Stimulated activated CD8-positive, alpha-beta memory T cell treated with anti-CD3 and anti-CD28 coated beads, Interleukin-12 subunit alpha, Interleukin-12 subunit beta, amount 100 ng/mL, for 1 hour (primary cell): ENCODE measurements around the gene ZNF260.
"Not testable (repeated sequence)": the region's sequence is repeated elsewhere in the genome, so short reads cannot be mapped to it uniquely, and the experiment has no call there.

Source experiments
- DNase-seq: peaks from one replicate; pipeline ENCODE4 v3.0.0-alpha.2; 2020; ENCODE audit warnings: low read depth

The ZNF260 gene

DNA sequence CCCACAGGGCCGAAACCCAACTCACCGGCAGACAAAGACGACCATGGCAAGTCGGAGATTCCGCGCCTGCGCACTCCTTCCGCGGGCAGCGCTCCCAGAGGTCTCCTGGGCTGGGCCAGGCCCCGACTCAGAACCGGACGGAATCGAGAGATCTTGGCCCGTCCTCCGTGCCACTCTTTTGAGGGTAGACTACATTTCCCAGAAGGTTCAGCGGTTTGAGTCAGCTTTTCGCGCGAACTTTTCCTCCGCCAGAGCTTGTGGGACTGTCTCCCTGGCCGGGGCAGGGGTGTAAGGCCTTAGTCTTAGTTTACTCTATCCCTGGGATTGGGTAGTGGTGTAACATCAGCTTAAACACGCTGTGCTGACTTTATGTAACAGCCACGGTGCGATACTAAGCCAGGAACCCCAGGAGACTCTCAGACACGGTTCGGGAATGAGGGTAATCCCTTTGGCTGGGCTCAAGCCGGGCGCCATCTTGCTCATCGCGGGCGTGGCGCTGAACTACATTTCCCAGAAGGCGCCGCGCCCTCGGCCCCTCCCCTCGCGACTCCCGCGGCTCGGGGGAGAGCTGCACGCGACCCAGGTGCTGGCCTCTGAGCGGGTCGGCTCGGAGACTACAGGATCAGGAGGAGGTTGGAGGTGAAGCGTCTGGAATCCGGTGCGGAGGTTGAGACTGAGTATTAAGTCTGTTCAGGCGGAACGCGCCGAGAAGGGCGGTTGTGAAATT is at the start of gene ZNF260:
Gene ZNF260 (minus strand): TSS at position 78 of the 727 bp plus-strand sequence. CDS start 13,033 bp downstream, outside the sequence.
- DNase-seq, result peak; percentile 84

GRCh38 chr19:36577271-36577996 is 49.4 kb upstream of the ZNF260 start:
- no peak for DNase-seq

DNA sequence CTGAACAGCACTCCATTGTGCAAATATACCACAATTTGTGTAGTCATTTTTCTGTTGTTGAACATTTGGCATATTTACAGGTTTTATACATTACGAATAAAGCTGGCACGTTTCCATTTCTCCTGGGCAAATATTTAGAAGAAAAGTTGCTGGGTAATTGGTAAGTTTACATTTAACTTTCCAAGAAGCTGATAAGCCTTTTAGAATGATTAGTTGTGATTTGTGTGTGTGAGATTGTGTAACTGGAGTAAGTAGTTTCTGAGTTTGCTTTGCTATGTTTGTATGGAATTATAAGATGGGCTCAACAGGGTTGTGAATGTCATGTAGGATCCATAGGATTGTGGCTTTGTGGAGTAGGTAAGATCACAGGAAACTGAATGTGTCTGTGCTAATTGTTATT is 46.7 kb upstream of the ZNF260 start:
- DNase-seq, result no peak

DNA sequence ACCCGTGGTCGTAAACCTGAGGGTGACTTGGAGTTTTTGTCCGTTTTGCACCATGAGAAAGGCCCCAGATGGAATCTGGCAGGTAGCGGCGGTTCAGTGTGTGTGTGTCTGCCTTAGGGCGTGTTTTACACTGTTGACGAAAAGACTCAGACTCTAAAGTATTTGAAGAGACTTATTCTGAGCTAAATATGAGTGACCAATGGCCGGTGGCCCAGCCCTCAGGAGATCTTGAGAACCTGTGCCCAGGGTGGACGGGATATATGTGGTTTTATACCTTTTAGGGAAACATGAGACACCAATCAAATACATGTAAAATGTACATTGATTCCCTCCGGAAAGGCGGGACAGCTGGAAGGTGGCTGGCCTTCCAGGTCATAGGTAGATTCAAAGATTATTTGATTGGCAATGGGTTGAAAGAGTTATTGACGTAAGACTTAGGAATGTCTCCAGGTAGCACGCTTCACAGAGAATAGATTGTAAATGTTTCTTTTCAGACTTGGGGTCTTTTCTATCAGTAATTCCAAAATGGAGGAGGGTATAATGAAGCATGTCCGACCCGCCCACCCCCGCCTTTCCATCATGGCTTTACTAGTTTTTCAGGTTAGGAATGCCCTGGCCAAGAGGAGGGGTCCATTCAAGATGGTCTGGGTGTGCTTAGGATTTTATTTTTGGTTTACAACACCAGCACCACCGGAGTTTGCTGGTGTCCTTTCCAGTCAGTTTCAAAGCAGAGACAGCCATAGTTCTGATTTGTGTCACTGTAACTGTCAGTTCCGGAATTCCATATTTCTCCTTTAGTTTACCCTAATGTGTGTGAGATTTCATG is 46.0 kb upstream of the ZNF260 start:
- DNase-seq, result no peak

GRCh38 chr19:36573020-36573894 is 45.2 kb upstream of the ZNF260 start, which contains the start of gene ZNF529:
Gene ZNF529, minus strand, starts transcription at chr19:36573292. Its CDS starts 946 bp downstream, at chr19:36572346.
- DNase-seq, result peak; percentile 75

GRCh38 chr19:36572593-36573019 is 44.5 kb upstream of the ZNF260 start:
- DNase-seq, result no peak

- no peak for DNase-seq
Observed at GRCh38 chr19:36564391-36564790, 36.3 kb upstream of the ZNF260 start.

GRCh38 chr19:36547001-36547732 is 19.1 kb upstream of the ZNF260 start:
- DNase-seq, result no peak

DNA sequence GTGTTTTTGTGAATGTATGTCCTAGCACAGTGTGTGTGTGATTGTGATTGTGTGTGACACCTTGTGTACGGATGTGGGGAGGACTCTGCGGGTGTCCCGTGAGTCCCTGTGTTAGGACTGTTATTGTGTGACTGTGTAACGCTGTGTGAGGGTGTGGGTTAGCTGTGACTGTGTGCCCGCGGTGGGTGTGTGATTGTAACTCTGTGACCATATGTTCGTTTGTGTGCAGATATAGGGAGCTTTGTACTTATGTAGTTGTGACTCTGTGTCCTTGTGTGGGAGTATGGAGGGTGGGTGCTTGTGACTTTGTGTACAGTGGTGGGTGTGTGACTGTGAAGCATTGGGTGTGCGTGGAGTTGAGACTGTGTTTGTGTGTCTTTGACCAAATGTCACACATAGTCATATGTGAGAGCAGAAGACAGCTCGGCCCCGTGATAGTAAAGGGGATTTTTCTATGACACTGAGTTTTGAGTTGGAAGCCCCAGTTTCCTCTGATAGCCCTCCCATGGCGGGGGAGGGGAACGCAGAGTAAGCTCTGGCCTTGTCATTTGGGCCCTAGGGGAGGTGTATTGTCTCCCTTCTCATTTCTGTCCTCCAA is 949 bp upstream of the ZNF260 start:
- DNase-seq, result peak; percentile 7

DNA sequence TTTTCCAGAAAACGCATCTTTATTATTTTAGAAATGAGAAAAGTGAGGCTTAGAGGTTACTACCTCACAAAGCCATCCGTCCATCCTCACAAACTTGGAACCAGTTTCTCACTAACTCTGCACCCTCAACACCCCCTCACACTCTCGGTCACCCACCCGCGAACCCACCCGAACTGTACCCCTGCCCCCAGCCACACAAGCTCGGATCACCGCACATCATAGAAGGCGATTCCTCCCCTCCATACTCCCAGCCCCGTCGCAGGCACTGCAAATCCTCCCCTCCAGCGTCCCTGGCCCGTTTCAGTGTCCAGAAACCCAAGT is 238 bp downstream of the ZNF260 start:
- no peak for DNase-seq

GRCh38 chr19:36527341-36527740 is 730 bp downstream of the ZNF260 start:
- DNase-seq, result no peak

- DNase-seq, result no peak
Observed at GRCh38 chr19:36526581-36526980, 1.5 kb downstream of the ZNF260 start.

GRCh38 chr19:36524617-36525016 is 3.5 kb downstream of the ZNF260 start:
- DNase-seq, result no peak

GRCh38 chr19:36514012-36514612 is 14.0 kb downstream of the ZNF260 start:
- DNase-seq, result no peak

DNA sequence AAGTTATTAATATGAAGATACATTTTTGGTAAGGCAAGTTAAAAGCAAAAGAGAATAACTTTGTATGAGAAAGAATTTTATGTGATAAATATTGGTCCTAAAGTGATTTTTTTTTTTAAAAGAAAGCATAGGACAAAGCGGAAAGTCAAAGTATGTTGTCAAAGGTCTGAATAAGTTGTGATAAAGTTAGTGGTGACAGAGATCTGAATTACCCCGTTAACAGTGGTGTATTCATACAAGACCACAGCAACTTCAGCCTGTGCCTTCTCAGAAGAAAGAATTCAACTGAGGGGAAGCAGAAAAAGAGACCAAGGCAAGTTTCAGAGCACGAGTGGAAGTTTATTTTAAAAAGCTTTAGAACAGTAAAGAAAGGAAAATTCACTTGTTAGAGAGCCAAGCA is 19.7 kb downstream of the ZNF260 start:
- DNase-seq, result no peak

DNA sequence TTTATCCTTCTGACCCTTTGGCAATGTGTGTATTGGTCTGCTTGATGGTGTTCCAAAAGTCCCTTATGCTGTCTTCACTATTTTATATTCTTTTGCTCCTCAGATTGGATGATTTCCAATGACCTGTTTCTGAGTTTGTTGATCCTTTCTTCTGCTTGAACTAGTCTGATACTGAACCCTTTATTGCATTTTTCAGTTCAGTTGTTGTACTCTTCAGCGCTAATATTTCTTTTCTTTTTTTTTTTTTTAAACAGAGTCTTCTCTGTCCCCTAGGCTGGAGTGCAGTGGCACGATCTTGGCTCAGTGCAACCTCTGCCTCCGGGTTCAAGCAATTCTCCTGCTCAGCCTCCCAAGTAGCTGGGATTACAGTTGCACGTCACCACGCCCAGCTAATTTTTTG is 26.1 kb downstream of the ZNF260 start:
- DNase-seq, result no peak

- DNase-seq, result no peak
Observed at GRCh38 chr19:36497001-36497400, 31.1 kb downstream of the ZNF260 start.

DNA sequence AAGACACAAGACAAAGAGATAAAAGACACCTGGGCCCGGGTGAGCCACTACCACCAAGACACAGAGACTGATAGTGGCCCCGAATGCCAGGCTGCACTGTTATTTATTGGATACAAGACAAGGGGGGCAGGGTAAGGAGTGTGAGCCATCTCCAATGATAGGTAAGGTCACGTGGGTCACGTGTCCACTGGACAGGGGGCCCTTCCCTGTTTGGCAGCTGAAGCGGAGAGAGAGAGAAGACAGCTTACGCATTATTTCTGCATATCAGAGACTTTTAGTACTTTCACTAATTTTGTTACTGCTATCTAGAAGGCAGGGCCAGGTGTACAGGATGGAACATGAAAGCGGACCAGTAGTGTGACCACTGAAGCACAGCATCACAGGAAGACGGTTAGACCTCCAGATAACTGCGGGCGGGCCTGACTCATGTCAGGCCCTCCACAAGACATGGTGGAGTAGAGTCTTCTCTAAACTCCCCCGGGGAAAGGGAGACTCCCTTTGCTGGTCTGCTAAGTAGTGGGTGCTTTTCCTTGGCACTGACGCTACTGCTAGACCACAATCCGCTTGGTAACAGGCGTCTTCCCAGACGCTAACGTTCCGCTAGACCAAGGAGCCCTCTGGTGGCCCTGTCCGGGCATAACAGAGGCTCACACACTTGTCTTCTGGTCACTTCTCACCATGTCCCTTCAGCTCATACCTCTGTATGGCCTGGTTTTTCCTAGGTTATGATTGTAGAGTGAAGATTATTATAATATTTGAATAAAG is 35.2 kb downstream of the ZNF260 start:
- DNase-seq, result not testable (repeated sequence)

DNA sequence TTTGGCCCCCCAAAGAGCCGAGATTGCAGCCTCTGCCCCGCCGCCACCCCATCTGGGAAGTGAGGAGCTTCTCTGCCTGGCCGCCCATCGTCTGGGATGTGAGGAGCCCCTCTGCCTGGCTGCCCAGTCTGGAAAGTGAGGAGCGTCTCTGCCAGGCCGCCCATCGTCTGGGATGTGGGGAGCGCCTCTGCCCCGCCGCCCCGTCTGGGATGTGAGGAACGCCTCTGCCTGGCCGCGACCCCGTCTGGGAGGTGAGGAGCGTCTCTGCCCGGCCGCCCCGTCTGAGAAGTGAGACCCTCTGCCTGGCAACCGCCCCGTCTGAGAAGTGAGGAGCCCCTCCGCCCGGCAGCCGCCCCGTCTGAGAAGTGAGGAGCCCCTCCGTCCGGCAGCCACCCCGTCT is 37.2 kb downstream of the ZNF260 start:
- not testable (repeated sequence) for DNase-seq
